Psoas muscle (tissue), 8 donors: ENCODE results near the gene PIAS1. TPM values are rescaled to one million over a fixed set of nuclear protein-coding genes. Genes with fewer than 3 reads are reported as not detected.
"Not testable (repeated sequence)": the region's sequence is repeated elsewhere in the genome, so short reads cannot be mapped to it uniquely, and the experiment has no call there.

Experiments used
- ATAC-seq, 4 donors: fragments of 200-7000 bp; cut with Tn5 transposase; one replicate each; pipeline ENCODE4 v1.9.1; 2020; ENCODE audit warnings: moderate library complexity in 3 of 4, mild to moderate bottlenecking in 2 of 4
- DNase-seq, 2 donors: peaks; one replicate each; pipeline ENCODE4 v3.0.0-alpha.2; 2020
- H3K27ac ChIP-seq: fragments of 200-600 bp; one replicate; pipeline ENCODE4 v1.8.0; 2022
- H3K27me3 ChIP-seq, 3 donors: fragments of 200-600 bp in 1 of 3; one replicate each; pipeline versions ENCODE4 v1.6.1 to v1.8.0; 2013 to 2022; ENCODE audit warnings: low read length in 2 of 3, mild to moderate bottlenecking in 2 of 3, moderate library complexity in 1 of 3; ENCODE audit not compliant: insufficient read depth in 3 of 3
- H3K36me3 ChIP-seq, 2 donors: fragments of 200-600 bp in 1 of 2; one replicate each; pipeline versions ENCODE4 v1.6.1 to v1.8.0; 2013 to 2022; ENCODE audit warnings: low read depth in 1 of 2, mild to moderate bottlenecking in 1 of 2, moderate library complexity in 1 of 2; ENCODE audit not compliant: insufficient read depth in 1 of 2
- H3K4me1 ChIP-seq: fragments of 200-600 bp; one replicate; pipeline ENCODE4 v1.8.0; 2022
- H3K4me3 ChIP-seq: fragments of 200-600 bp; one replicate; pipeline ENCODE4 v1.8.0; 2022; ENCODE audit warnings: mild to moderate bottlenecking
- H3K9me3 ChIP-seq: fragments of 200-600 bp; one replicate; pipeline ENCODE4 v1.8.0; 2022
- WGBS, 3 donors: extraction: QIAGEN DNeasy Blood & Tissue Kit; methylation state at CpG; one replicate each; pipeline versions ENCODE4 v1.1.6 to v1.1.7; 2013; 5-methylcytosine and 5-hydroxymethylcytosine counted together
- intact Hi-C, 2 donors: fragments of 100-400 bp; cut with DNase I; formaldehyde crosslinking; loops; one replicate each; pipeline versions ENCODE4 v1.11.0 to v1.14.2; 2022
- polyA plus RNA-seq, 3 donors: library from polyadenylated mRNA; stranded (reverse); fragments of 200-250 nt; gene quantifications; one replicate each; pipeline ENCODE4 v1.2.3, GENCODE V29; 2013
- total RNA-seq, 4 donors: library from RNA; stranded (reverse); fragmentation: NEBNext Ultra II Directional in 2 of 4; extraction: Animal tissue kit (Norgen Biotek cat#: 25700) in 2 of 4; gene quantifications; one replicate each; pipeline versions ENCODE4 v1.2.1 to v1.2.4, GENCODE V29; 2021 to 2023
- TF ChIP-seq, protein P1 (sequence below): fragments of 200-600 bp; IDR thresholded peaks from one replicate; pipeline ENCODE4 v1.8.0; 2022; ENCODE audit warnings: antibody characterized with exemption
- donor health status: healthy with polysubstance abuse.
- donor health status: DM: no; HTN: no; CAD: no; lungs with moderate emphysema.
- donor health status: Bipolar disorder and iron deficiency.
- donor health status: healthy.
- donor health status: DM: yes; HTN: yes; CAD: no.
- donor health status: DM: no; HTN: no; CAD: no.
- donor health status: DM: no; HTN: no; CAD: no.
- donor health status: DM: yes; HTN: yes; CAD: no.

PIAS1 gene
- total and polyA plus RNA-seq, 7 donors: 4.4 to 28.7 (median 18.2) TPM

DNA sequence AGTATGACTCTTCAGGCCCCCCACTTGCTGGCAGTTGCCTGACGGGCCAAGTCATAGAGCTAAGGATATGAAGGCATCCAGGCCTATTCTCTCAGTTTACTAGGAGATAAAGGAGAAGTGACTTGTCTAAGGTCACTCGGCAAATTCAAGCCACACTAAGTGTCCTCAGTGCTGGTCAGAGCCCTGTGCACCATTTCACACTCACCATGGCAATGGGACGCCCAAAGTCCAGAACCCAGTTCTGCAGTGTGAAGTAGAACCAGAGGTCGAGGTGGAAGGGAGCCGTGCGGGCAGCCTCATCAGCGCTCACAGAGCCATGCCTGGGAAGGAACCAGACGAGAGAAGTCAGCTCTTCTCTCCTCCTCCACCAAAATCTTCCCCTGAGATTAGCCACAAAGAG is 164.2 kb downstream of the PIAS1 start:
- TF ChIP-seq, protein P1, sequence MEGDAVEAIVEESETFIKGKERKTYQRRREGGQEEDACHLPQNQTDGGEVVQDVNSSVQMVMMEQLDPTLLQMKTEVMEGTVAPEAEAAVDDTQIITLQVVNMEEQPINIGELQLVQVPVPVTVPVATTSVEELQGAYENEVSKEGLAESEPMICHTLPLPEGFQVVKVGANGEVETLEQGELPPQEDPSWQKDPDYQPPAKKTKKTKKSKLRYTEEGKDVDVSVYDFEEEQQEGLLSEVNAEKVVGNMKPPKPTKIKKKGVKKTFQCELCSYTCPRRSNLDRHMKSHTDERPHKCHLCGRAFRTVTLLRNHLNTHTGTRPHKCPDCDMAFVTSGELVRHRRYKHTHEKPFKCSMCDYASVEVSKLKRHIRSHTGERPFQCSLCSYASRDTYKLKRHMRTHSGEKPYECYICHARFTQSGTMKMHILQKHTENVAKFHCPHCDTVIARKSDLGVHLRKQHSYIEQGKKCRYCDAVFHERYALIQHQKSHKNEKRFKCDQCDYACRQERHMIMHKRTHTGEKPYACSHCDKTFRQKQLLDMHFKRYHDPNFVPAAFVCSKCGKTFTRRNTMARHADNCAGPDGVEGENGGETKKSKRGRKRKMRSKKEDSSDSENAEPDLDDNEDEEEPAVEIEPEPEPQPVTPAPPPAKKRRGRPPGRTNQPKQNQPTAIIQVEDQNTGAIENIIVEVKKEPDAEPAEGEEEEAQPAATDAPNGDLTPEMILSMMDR: no peak
- 95 to 98% (median 96%) methylated on average over 8 of the region's 8 CpGs for WGBS, 3 donors

DNA sequence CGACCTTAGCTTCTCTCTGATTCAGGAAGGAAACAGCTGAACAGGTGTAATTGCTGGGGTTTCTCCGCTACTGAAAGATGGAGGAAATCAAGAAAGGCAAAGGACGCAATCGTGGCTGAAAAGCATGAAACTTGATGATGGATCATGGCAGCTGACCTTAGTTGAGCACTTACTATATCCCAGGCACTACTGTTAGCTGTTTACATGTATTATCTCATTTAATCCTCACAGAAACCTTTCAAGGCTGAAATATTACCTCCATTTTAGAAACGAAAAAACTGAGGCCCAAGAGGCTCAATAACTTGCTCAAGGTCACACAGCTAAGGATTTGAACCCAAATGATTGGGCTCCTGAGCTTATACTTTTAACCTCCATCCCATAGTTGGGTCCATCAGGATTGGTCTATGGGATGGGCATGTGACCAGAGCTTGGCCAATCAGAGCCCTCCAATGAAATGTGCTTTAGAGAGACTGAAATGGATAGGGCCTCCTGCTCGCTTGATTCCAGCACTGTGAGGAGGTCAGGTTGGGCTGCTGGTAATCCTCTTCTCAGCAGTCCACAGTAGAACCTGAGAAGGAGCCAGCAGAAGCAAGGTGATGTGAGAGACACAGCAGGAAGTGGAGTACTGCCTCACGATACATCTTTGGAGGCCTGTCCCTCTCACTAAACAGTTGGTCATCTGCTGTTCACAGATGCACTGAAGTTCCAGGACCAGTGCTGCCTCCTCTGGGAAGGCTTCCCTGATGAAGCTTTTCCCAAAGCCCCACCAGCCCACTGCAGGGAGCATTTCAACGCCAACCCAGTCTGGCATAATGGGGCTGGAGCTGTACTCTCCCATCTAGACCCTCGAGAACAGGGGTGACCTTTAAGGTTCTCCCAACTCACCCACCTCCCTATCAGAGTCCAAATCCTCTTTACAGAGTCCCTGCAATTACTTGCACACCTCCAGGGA is 165.0 kb downstream of the PIAS1 start:
- no peaks in the 10 kb centered on the region for H3K27me3 ChIP-seq
- peaks cover 0 to 19% of the 10 kb centered on the region in 2 donors for H3K36me3 ChIP-seq
- WGBS, 3 donors: 95 to 98% (median 96%) methylated on average over 9 of the region's 9 CpGs
- TF ChIP-seq, protein P1: no peak
- intact Hi-C loops: no loop called here
- H3K27ac ChIP-seq: no peak overlapping the region
- no peak for ATAC-seq
- no peaks in the 10 kb centered on the region for H3K9me3 ChIP-seq
- DNase-seq: no peak
- no peaks in the 10 kb centered on the region for H3K4me1 ChIP-seq
- no peak overlapping the region for H3K4me3 ChIP-seq

More for the DNA sequence above, 164.2 kb downstream of the PIAS1 start:
- Histone ChIP-seq H3K27ac (no peak overlapping the region), H3K4me3 (no peak overlapping the region), H3K27me3 (no peaks in the 10 kb centered on the region), H3K4me1 (no peaks in the 10 kb centered on the region), H3K9me3 (no peaks in the 10 kb centered on the region), H3K36me3 (peaks cover 0 to 19% of the 10 kb centered on the region in 2 donors)
- ATAC-seq (no peak), DNase-seq (no peak)
- intact Hi-C loops: no loop called here

DNA sequence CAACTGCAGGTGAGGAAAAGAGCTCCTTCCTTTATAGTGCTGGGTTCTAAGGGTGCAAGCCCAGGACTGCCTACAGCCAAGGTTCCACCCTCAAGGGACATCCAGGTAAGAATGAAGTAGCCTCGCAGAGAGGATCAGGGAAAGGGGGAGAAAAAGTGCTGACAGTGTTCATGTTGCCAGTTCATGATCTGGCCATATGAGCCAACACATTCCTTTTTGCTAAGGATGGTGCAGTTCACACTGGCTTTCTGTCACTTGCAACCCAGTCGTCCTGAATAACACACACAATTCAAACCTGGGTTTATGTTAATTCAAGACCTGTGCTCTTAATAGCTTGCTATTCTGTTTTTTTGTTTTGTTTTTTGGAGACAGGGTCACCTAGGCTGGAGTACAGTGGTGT is 166.4 kb downstream of the PIAS1 start:
- intact Hi-C loops: no loop called here
- peaks cover 0 to 19% of the 10 kb centered on the region in 2 donors for H3K36me3 ChIP-seq
- no peaks in the 10 kb centered on the region for H3K27me3 ChIP-seq
- no peak overlapping the region for H3K27ac ChIP-seq
- whole genome bisulfite sequencing, 3 donors: 89 to 100% (median 96%) methylated on average over 2 of the region's 2 CpGs
- ATAC-seq (no peak), DNase-seq (no peak)
- TF ChIP-seq, protein P1: no peak
- H3K9me3 ChIP-seq: no peaks in the 10 kb centered on the region
- H3K4me3 ChIP-seq: no peak overlapping the region
- H3K4me1 ChIP-seq: peaks cover 4% of the 10 kb centered on the region

DNA sequence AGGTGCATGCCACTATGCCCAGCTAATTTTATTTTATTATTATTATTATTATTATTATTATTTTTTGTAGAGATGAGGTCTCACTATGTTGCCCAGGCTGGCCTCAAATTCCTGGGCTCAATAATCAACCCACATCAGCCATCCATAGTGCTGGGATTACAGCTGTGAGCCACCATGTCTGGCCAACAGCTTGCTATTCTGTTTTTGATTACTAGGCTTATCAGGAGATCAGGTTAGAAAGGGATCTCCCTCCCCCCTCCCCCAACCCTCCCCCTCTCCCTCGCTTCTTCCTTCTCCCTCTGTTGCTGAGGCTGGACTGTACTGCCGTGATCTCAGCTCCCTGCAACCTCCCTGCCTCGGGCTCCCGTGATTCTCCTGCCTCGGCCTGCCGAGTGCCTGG is 166.9 kb downstream of the PIAS1 start:
- TF ChIP-seq, protein P1: no peak
- peaks cover 0 to 19% of the 10 kb centered on the region in 2 donors for H3K36me3 ChIP-seq
- no peaks in the 10 kb centered on the region for H3K27me3 ChIP-seq
- no peak for ATAC-seq
- WGBS, 3 donors: 95 to 100% (median 97%) methylated on average over 5 to 6 of the region's 6 CpGs
- H3K4me3 ChIP-seq: no peak overlapping the region
- H3K4me1 ChIP-seq: peaks cover 4% of the 10 kb centered on the region
- DNase-seq: no peak
- no peaks in the 10 kb centered on the region for H3K9me3 ChIP-seq
- intact Hi-C loops: no loop called here
- H3K27ac ChIP-seq: no peak overlapping the region

DNA sequence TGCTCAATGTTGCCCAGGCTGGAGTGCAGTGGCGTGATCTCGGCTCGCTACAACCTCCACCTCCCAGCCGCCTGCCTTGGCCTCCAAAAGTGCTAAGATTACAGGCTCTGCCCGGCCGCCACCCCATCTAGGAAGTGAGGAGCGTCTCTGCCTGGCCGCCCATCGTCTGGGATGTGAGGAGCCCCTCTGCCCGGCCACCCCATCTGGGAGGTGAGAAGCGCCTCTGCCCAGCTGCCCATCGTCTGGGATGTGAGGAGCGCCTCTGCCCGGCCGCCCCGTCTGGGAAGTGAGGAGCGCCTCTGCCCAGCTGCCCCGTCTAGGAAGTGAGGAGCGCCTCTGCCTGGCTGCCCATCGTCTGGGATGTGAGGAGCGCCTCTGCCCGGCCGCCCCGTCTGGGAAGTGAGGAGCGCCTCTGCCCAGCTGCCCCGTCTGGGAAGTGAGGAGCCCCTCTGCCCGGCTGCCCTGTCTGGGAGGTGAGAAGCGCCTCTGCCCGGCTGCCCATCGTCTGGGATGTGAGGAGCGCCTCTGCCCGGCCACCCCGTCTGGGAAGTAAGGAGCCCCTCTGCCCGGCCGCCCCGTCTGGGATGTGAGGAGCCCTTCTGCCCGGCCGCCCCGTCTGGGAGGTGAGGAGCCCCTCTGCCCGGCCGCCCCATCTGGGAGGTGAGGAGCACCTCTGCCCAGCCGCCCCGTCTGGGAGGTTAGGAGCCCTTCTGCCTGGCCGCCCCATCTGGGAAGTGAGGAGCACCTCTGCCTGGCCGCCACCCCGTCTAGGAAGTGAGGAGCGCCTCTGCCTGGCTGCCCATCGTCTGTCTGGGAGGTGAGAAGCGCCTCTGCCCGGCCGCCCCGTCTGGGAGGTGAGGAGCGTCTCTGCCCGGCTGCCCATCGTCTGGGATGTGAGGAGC is 167.7 kb downstream of the PIAS1 start:
- H3K27me3 ChIP-seq, H3K9me3 ChIP-seq, DNase-seq, H3K27ac ChIP-seq, ATAC-seq, H3K4me3 ChIP-seq, intact Hi-C loops, H3K4me1 ChIP-seq: not testable (repeated sequence)
- WGBS, 3 donors: 88 to 93% (median 90%) methylated on average over 43 to 55 of the region's 55 CpGs
- H3K36me3 ChIP-seq: peaks cover 0 to 18% of the 10 kb centered on the region in 2 donors

DNA sequence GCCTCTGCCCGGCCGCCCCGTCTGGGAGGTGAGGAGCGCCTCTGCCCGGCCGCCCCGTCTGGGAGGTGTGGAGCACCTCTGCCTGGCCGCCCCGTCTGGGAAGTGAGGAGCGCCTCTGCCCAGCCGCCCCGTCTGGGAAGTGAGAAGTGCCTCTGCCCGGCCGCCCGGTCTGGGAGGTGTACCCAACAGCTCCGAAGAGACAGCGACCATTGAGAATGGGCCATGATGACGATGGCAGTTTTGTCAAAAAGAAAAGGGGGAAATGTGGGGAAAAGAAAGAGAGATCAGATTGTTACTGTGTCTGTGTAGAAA is 168.3 kb downstream of the PIAS1 start:
- intact Hi-C loops: not testable (repeated sequence)
- H3K36me3 ChIP-seq: peaks cover 0 to 12% of the 10 kb centered on the region in 2 donors

More for the DNA sequence above, 168.3 kb downstream of the PIAS1 start:
- not testable (repeated sequence) for H3K4me1 ChIP-seq, H3K4me3 ChIP-seq, H3K9me3 ChIP-seq, H3K27ac ChIP-seq, H3K27me3 ChIP-seq, DNase-seq, ATAC-seq
- 92 to 95% (median 94%) methylated on average over 18 of the region's 18 CpGs for WGBS, 3 donors
